Endothelial cell (in vitro differentiated cells): Measurements from ENCODE around the gene COPS7A. TPM values are rescaled to one million over a fixed set of nuclear protein-coding genes. Genes with fewer than 3 reads are reported as not detected.

ENCODE experiments used
- DNase-seq: peaks from one replicate; pipeline ENCODE4 v3.0.0; 2021; ENCODE audit warnings: low spot score
- H3K27ac Mint-ChIP-seq: one replicate; pipeline ENCODE4 v1.8.0; 2021; ENCODE audit warnings: mixed read lengths, inconsistent platforms; ENCODE audit not compliant: unreplicated experiment
- H3K27me3 Mint-ChIP-seq: one replicate; pipeline ENCODE4 v1.8.0; 2021; ENCODE audit warnings: mild to moderate bottlenecking, moderate library complexity, mixed read lengths, inconsistent platforms; ENCODE audit not compliant: unreplicated experiment
- H3K36me3 Mint-ChIP-seq: one replicate; pipeline ENCODE4 v1.8.0; 2021; ENCODE audit warnings: mild to moderate bottlenecking, low read depth, mixed read lengths, inconsistent platforms; ENCODE audit not compliant: unreplicated experiment
- H3K4me1 Mint-ChIP-seq: one replicate; pipeline ENCODE4 v1.8.0; 2021; ENCODE audit warnings: mild to moderate bottlenecking, mixed read lengths, inconsistent platforms; ENCODE audit not compliant: unreplicated experiment
- H3K4me3 Mint-ChIP-seq: one replicate; pipeline ENCODE4 v1.8.0; 2021; ENCODE audit warnings: mild to moderate bottlenecking, mixed read lengths, inconsistent platforms; ENCODE audit not compliant: unreplicated experiment
- H3K9me3 Mint-ChIP-seq: one replicate; pipeline ENCODE4 v1.8.0; 2021; ENCODE audit warnings: mixed read lengths, inconsistent platforms; ENCODE audit not compliant: unreplicated experiment
- long read RNA-seq: library from polyadenylated mRNA; unstranded; transcript quantifications from one replicate; pipeline ENCODE4 v2.0.0, GENCODE V29; 2020; ENCODE audit not compliant: unreplicated experiment
- total RNA-seq: library from RNA; stranded (reverse); fragmentation: NEBNext Ultra II Directional; extraction: Animal tissue kit (Norgen Biotek cat#: 25700); gene quantifications from one replicate; pipeline ENCODE4 v1.2.1, GENCODE V29; 2021; ENCODE audit not compliant: unreplicated experiment
- TF ChIP-seq, protein P1 (sequence below): fragments of 200-600 bp; sonication (generic); IDR thresholded peaks from one replicate; pipeline ENCODE4 v1.5.0; 2021; ENCODE audit warnings: antibody characterized with exemption; ENCODE audit not compliant: unreplicated experiment

COPS7A gene, protein sequence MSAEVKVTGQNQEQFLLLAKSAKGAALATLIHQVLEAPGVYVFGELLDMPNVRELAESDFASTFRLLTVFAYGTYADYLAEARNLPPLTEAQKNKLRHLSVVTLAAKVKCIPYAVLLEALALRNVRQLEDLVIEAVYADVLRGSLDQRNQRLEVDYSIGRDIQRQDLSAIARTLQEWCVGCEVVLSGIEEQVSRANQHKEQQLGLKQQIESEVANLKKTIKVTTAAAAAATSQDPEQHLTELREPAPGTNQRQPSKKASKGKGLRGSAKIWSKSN
- 25.1 TPM for total RNA-seq
- long read RNA-seq, transcript COPS7A-215 (8 exons, 2,127 nt): major isoform, 9 of 24 reads
- long read RNA-seq, partial matches to known transcripts: 3 of 24 reads
- long read RNA-seq, other reads (novel, unspliced or antisense): 4 of 24 reads

DNA sequence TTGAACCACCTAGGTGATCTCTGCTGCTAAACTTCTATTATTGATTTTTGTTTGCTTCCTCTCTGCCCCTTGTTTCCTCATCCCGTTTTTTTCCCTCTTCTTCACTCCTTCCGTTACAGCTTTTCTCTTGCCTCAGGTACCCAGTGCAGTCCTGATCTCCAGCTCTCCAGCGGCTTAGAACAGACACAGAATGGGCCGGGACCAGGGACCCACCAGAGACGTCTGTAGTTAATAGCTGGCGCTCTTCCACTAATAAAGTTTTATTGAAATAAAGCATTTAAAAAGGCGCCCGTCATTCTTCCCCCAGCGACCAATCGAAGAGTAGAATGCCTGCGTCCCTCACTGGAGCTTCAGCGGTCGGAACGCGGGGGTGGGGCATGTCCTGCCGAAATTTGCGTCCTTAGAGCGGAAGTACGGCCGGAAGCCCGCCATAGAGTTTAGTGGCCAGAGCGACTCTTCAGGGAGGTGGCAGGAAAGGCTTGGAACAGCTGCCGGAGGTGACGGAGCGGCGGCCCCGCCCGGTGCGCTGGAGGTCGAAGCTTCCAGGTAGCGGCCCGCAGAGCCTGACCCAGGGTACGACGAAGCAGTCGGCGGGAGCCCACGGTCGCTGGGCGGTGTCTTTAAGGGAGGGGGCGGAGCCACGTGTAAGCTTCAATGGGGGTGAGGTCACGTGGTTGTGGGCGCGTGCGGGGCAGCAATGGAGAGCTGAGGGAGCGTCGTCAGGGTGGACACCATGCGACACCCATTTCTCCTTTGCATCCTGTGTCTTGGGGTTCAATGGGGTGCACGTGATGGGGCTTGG, at the start of gene COPS7A:
Gene COPS7A (plus strand): TSS at position 440 of the 802 bp plus-strand sequence. CDS start 611 bp downstream, outside the sequence.
- Mint-ChIP-seq H3K9me3 (no peaks in the 10 kb centered on the region), H3K4me3 (peak within 1 kb of the TSS; percentile 94), H3K27ac (peak within 1 kb of the TSS; percentile 99), H3K4me1 (peaks cover 26% of the 10 kb centered on the region), H3K36me3 (peaks cover 9% of the 10 kb centered on the region), H3K27me3 (peaks cover 5% of the 10 kb centered on the region)
- DNase-seq: peak; percentile 92
- TF ChIP-seq, protein P1, sequence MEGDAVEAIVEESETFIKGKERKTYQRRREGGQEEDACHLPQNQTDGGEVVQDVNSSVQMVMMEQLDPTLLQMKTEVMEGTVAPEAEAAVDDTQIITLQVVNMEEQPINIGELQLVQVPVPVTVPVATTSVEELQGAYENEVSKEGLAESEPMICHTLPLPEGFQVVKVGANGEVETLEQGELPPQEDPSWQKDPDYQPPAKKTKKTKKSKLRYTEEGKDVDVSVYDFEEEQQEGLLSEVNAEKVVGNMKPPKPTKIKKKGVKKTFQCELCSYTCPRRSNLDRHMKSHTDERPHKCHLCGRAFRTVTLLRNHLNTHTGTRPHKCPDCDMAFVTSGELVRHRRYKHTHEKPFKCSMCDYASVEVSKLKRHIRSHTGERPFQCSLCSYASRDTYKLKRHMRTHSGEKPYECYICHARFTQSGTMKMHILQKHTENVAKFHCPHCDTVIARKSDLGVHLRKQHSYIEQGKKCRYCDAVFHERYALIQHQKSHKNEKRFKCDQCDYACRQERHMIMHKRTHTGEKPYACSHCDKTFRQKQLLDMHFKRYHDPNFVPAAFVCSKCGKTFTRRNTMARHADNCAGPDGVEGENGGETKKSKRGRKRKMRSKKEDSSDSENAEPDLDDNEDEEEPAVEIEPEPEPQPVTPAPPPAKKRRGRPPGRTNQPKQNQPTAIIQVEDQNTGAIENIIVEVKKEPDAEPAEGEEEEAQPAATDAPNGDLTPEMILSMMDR: no peak

DNA sequence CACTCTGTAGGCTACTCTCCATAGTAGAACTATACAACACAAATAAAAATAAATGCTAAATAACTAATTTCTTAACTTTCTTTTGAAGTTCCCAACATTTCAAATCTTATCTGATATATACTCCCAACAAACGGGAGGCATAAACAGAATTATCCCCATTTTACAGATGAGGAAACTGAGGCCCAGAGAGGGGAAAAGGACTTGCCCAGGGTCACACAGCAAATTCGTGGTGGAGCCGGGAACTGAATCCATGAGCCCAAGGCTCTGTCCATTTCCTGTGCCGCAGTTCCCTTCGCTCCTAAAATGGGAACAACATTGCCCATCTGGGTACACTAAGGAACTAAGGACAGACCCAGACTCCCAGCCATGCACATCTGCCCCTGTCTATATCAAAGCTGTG, 46.9 kb upstream of the COPS7A start:
- TF ChIP-seq, protein P1: no peak
- Mint-ChIP-seq H3K36me3 (peaks cover 53% of the 10 kb centered on the region), H3K27me3 (peaks cover 2% of the 10 kb centered on the region), H3K4me1 (no peaks in the 10 kb centered on the region), H3K4me3 (no peak overlapping the region), H3K27ac (no peak overlapping the region), H3K9me3 (no peaks in the 10 kb centered on the region)
- no peak for DNase-seq

DNA sequence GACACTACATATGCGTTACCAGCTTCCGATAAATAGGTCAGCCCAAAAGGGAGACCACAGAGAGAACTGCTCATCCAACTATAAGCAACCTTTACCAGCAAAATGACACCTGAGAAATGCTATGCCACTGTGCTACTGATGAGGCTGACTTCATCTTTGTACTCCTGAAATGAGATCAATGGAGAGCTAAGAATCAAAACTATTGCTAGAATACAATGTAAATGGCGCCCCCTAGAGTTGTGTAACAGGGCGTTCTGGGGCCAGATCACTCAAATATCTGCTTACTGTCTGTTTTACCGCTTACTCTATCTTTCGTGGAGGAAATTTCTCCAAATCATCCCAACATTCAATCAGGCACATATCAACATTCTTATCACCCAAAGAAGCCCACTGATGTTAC, 39.2 kb upstream of the COPS7A start:
- DNase-seq: peak; percentile 40
- no peak overlapping the region for H3K27ac Mint-ChIP-seq
- no peak overlapping the region for H3K4me3 Mint-ChIP-seq

DNA sequence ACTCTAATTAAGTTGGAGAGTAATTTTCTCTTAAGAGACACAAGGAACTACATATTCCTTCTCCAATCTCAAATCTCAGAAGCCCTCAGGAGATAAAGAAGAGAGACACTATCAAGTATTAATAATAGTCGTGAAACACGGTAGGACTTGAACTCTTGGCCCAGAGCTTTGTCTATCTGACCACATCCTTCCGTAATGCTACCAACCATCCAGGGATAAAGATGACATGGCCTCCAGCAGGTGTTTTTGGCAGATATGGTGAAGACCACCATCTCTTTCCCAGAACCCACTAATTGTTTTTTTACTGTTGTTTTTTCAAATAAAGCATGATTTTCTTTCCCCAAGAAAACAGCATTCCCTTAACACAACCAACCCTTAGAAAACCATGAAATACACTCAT, 38.0 kb upstream of the COPS7A start:
- no peaks in the 10 kb centered on the region for H3K9me3 Mint-ChIP-seq
- TF ChIP-seq, protein P1: no peak
- H3K4me1 Mint-ChIP-seq: peaks cover 41% of the 10 kb centered on the region
- no peak overlapping the region for H3K27ac Mint-ChIP-seq
- peaks cover 9% of the 10 kb centered on the region for H3K36me3 Mint-ChIP-seq
- H3K4me3 Mint-ChIP-seq: no peak overlapping the region
- no peak for DNase-seq
- peaks cover 12% of the 10 kb centered on the region for H3K27me3 Mint-ChIP-seq

More for the DNA sequence above, 39.2 kb upstream of the COPS7A start:
- H3K9me3 Mint-ChIP-seq: no peaks in the 10 kb centered on the region
- TF ChIP-seq, protein P1: peak; percentile 66
- H3K27me3 Mint-ChIP-seq: peaks cover 8% of the 10 kb centered on the region
- peaks cover 5% of the 10 kb centered on the region for H3K36me3 Mint-ChIP-seq
- H3K4me1 Mint-ChIP-seq: peaks cover 33% of the 10 kb centered on the region
